HG02852 (cell line): ENCODE data around the gene LTF.
"Not testable (repeated sequence)": the region's sequence is repeated elsewhere in the genome, so short reads cannot be mapped to it uniquely, and the experiment has no call there.

Experiments used
- ATAC-seq: cut with Tn5 transposase; IDR thresholded peaks from one replicate; pipeline ENCODE4 v1.9.1; 2021; ENCODE audit warnings: mild to moderate bottlenecking, moderate library complexity; ENCODE audit not compliant: unreplicated experiment

Gene LTF

GRCh38 chr3:46447228-46447985, 17.3 kb downstream of the LTF start:
- no peak for ATAC-seq

GRCh38 chr3:46442576-46443530, 21.9 kb downstream of the LTF start:
- no peak for ATAC-seq

- peak; percentile 77 for ATAC-seq
These were observed 24.0 kb downstream of the LTF start for GRCh38 chr3:46440531-46441294.

- ATAC-seq: no peak
These were observed 25.9 kb downstream of the LTF start for GRCh38 chr3:46438831-46439230.

- no peak for ATAC-seq
These were observed 29.5 kb downstream of the LTF start for GRCh38 chr3:46435081-46435726.

- no peak for ATAC-seq
These were observed 30.9 kb downstream of the LTF start for GRCh38 chr3:46433841-46434240.

- not testable (repeated sequence) for ATAC-seq
These were observed 31.6 kb downstream of the LTF start for GRCh38 chr3:46433118-46433517.

- ATAC-seq: not testable (repeated sequence)
These were observed 32.8 kb downstream of the LTF start for GRCh38 chr3:46431905-46432304.

- not testable (repeated sequence) for ATAC-seq
These were observed 33.8 kb downstream of the LTF start for GRCh38 chr3:46430879-46431278.

- ATAC-seq: no peak
These were observed 35.0 kb downstream of the LTF start for GRCh38 chr3:46429671-46430070.

GRCh38 chr3:46429250-46429649, 35.5 kb downstream of the LTF start:
- ATAC-seq: no peak

GRCh38 chr3:46427916-46428833, 36.5 kb downstream of the LTF start:
- ATAC-seq: no peak

GRCh38 chr3:46427404-46427803, 37.3 kb downstream of the LTF start:
- not testable (repeated sequence) for ATAC-seq

GRCh38 chr3:46426476-46426875, 38.2 kb downstream of the LTF start:
- ATAC-seq: not testable (repeated sequence)

- no peak for ATAC-seq
These were observed 41.1 kb downstream of the LTF start for GRCh38 chr3:46423588-46423987.

GRCh38 chr3:46422617-46423016, 42.1 kb downstream of the LTF start:
- ATAC-seq: no peak

GRCh38 chr3:46420931-46421330, 43.8 kb downstream of the LTF start:
- no peak for ATAC-seq

GRCh38 chr3:46419816-46420215, 44.9 kb downstream of the LTF start:
- ATAC-seq: no peak

- ATAC-seq: no peak
These were observed 46.7 kb downstream of the LTF start for GRCh38 chr3:46417841-46418611.
